GM12878 (cell line): Measurements from ENCODE around the gene ANKRD24. TPM values are rescaled to one million over a fixed set of nuclear protein-coding genes. Genes with fewer than 3 reads are reported as not detected.

ENCODE experiments used
- ATAC-seq: fragments of 200-7000 bp; cut with Tn5 transposase; 3 replicates; pipeline ENCODE4 v1.9.1; 2020; ENCODE audit warnings: mild to moderate bottlenecking, moderate library complexity
- BruUV-seq: library from RNA; stranded (reverse); fragments of 400-500 nt; replicated peaks from 2 replicates; lab custom pipeline; 2021; lab: Mats Ljungman, UMichigan
- CTCF ChIA-PET: fragments of 300-600 bp; sonication (Branson Sonifier 250); formaldehyde crosslinking; extraction: SDS; loops from one replicate; lab custom pipeline; 2021; ENCODE audit warnings: inconsistent platforms; lab: Yijun Ruan, JAX
- POLR2A ChIA-PET: fragments of 350-600 bp; formaldehyde crosslinking; extraction: SDS; loops from one replicate; lab custom pipeline; 2021; ENCODE audit warnings: inconsistent platforms; lab: Charles Lee
- RAD21 ChIA-PET: fragments of 300-600 bp; sonication (Branson Sonifier 250); formaldehyde crosslinking; loops from one replicate; lab custom pipeline; 2023; ENCODE audit warnings: antibody characterized with exemption; ENCODE audit not compliant: unreplicated experiment; lab: Charles Lee
- SMC1A ChIA-PET: fragments of 300-600 bp; sonication (Branson Sonifier 250); formaldehyde crosslinking; loops from one replicate; lab custom pipeline; 2023; ENCODE audit not compliant: unreplicated experiment, uncharacterized antibody; lab: Charles Lee
- DNase-seq: peaks from one replicate; pipeline ENCODE4 v3.0.0-alpha.2; 2011; ENCODE audit warnings: low read depth, low spot score
- FAIRE-seq: peaks from 3 replicates; lab custom pipeline; 2011; peaks lifted over from hg19 to GRCh38; lab: Jason Lieb, UNC
- H2AFZ ChIP-seq: 2 replicates; pipeline ENCODE4 v1.6.0; 2011; ENCODE audit warnings: low read depth, low read length, control low read depth; ENCODE audit not compliant: control insufficient read depth
- H3K27ac ChIP-seq: 2 replicates; pipeline ENCODE4 v1.5.1; 2011; ENCODE audit warnings: control low read depth; ENCODE audit not compliant: control insufficient read depth, insufficient read depth
- H3K27me3 ChIP-seq, 2 experiments: replicated peaks in 1 of 2; 2 replicates each; pipeline versions ENCODE4 v1.6.0 to v1.6.1; 2011; ENCODE audit warnings: low read length in 1 of 2; ENCODE audit not compliant: control insufficient read depth in 2 of 2, insufficient read depth in 2 of 2
- H3K36me3 ChIP-seq, 2 experiments: 2 replicates each; pipeline ENCODE4 v1.5.1; 2011; ENCODE audit warnings: low read length in 1 of 2; ENCODE audit not compliant: control insufficient read depth in 2 of 2, insufficient read depth in 2 of 2
- H3K4me1 ChIP-seq: 2 replicates; pipeline ENCODE4 v1.6.1; 2011; ENCODE audit warnings: mild to moderate bottlenecking, low read length, moderate library complexity, mixed read lengths; ENCODE audit not compliant: control insufficient read depth, insufficient read depth
- H3K4me2 ChIP-seq: 2 replicates; pipeline ENCODE4 v1.6.0; 2011; ENCODE audit warnings: control low read depth; ENCODE audit not compliant: control insufficient read depth, insufficient read depth
- H3K4me3 ChIP-seq: fragments of 200-600 bp; sonication (generic); 2 replicates; pipeline ENCODE4 v1.5.1; 2016
- H3K79me2 ChIP-seq: 2 replicates; pipeline ENCODE4 v1.6.0; 2011; ENCODE audit warnings: low read length; ENCODE audit not compliant: control insufficient read depth, insufficient read depth
- H3K9ac ChIP-seq: 2 replicates; pipeline ENCODE4 v1.8.0; 2011; ENCODE audit warnings: low read length, control low read depth, mixed read lengths; ENCODE audit not compliant: control insufficient read depth, insufficient read depth
- H3K9me3 ChIP-seq: replicated peaks from 3 replicates; pipeline ENCODE4 v1.5.1; 2011; ENCODE audit warnings: mild to moderate bottlenecking, low read length; ENCODE audit not compliant: control insufficient read depth, insufficient read depth
- H4K20me1 ChIP-seq: 2 replicates; pipeline ENCODE4 v1.6.0; 2011; ENCODE audit not compliant: control insufficient read depth, insufficient read depth
- ETV6 ChIP-seq, 2 experiments: fragments of 450-650 bp in 1 of 2; IDR thresholded peaks in 1 of 2; conservative IDR thresholded peaks in 1 of 2; 2 replicates each; pipeline ENCODE4 v1.6.1; 2014; ENCODE audit warnings: antibody characterized with exemption in 1 of 2, borderline replicate concordance in 1 of 2, low read depth in 1 of 2, mild to moderate bottlenecking in 1 of 2, moderate library complexity in 1 of 2
- HDGF ChIP-seq: fragments of 450-650 bp; IDR thresholded peaks from 2 replicates; pipeline ENCODE4 v1.6.1; 2016; ENCODE audit warnings: antibody characterized with exemption
- MEF2A ChIP-seq: IDR thresholded peaks from 2 replicates; pipeline ENCODE4 v1.6.1; 2011; ENCODE audit warnings: low read depth, mild to moderate bottlenecking, low read length, moderate library complexity; ENCODE audit not compliant: insufficient read depth
- NBN ChIP-seq: fragments of 450-650 bp; IDR thresholded peaks from 2 replicates; pipeline ENCODE4 v1.6.1; 2016
- YBX1 ChIP-seq: fragments of 450-650 bp; IDR thresholded peaks from 2 replicates; pipeline ENCODE4 v1.6.1; 2016; ENCODE audit warnings: antibody characterized with exemption
- WGBS: methylation state at CpG from one replicate; pipeline ENCODE4 v1.1.6; 2016; ENCODE audit warnings: low lambda C conversion rate; ENCODE audit not compliant: insufficient replicate concordance, insufficient coverage; ENCODE audit errors: missing lambda C conversion rate; 5-methylcytosine and 5-hydroxymethylcytosine counted together
- in situ Hi-C: fragments of 300-500 bp; cut with MboI; formaldehyde crosslinking; loops from 9 replicates; pipeline ENCODE4 v1.14.3; 2018; ENCODE audit warnings: mixed read lengths
- intact Hi-C: fragments of 100-400 bp; cut with micrococcal nuclease; formaldehyde crosslinking; loops from one replicate; pipeline ENCODE4 v1.14.2; 2022; ENCODE audit not compliant: unreplicated experiment
- polyA plus RNA-seq, 11 experiments: library from polyadenylated mRNA; depleted of rRNA in 4 of 11; unstranded in 6 of 11; stranded (reverse) in 5 of 11; fragments of >200 nt; fragmentation: Nextera tagmentation in 4 of 11; fragmentation: Illumina TruSeq in 1 of 11; extraction: Ambion mirVana in 4 of 11; extraction: Trizol in 1 of 11; gene quantifications; 1 replicate in 1 of 11; 2 replicates in 10 of 11; pipeline versions ENCODE4 v1.2.1 to v1.2.3, GENCODE V29; 2011 to 2016; ENCODE audit warnings: inconsistent platforms in 2 of 11, missing spikeins in 2 of 11, low read depth in 1 of 11
- total RNA-seq, 4 experiments: library from RNA; depleted of rRNA in 3 of 4; stranded (reverse); fragments of >200 nt in 3 of 4; fragmentation: Illumina TruSeq in 1 of 4; extraction: Trizol in 1 of 4; gene quantifications; 2 replicates each; pipeline versions ENCODE4 v1.2.1 to v1.2.3, GENCODE V29; 2013 to 2021
- TF ChIP-seq, protein P1 (sequence below): IDR thresholded peaks from 2 replicates; pipeline ENCODE4 v1.6.1; 2012; ENCODE audit warnings: improper control_type of control experiment, low read depth, low read length; ENCODE audit not compliant: insufficient replicate concordance
- TF ChIP-seq, protein P2 (sequence below): fragments of 450-650 bp; IDR thresholded peaks from 2 replicates; pipeline ENCODE4 v1.6.1; 2017; ENCODE audit warnings: mild to moderate bottlenecking
- TF ChIP-seq, protein P3 (sequence below): fragments of 150-350 bp; IDR thresholded peaks from 2 replicates; pipeline ENCODE4 v1.6.1; 2016; ENCODE audit warnings: low read depth, low read length
- TF ChIP-seq, protein P4 (sequence below): fragments of 450-650 bp; IDR thresholded peaks from 2 replicates; pipeline ENCODE4 v1.6.1; 2016; ENCODE audit warnings: mild to moderate bottlenecking

Gene ANKRD24
- total and polyA plus RNA-seq, 10 of the 15 experiments (the other 5 are each of a cell fraction or from before 2014, with no cell fraction given) = 0.02 to 0.59 (median 0.35) TPM; not detected in 1

DNA sequence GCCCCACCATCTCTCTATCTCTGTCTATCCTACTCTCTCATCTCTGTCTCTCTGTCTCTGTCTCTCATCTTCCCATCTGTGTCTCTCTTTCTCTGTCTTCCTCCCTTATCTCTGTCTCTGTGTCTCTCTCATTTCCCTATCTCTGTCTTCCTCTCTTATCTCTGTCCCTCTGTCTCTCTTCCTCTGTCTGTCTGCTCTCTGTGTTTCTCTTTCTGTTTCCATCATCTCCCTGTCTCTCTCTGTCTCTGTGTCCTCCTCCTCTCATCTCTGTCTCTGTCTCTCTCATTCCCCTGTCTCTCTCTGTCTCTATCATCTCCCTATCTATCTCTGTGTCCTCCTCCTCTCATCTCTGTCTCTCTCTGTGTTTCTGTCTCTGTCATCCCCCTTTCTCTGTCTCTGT, 45.3 kb downstream of the ANKRD24 start (continued):
- TF ChIP-seq, protein P1, sequence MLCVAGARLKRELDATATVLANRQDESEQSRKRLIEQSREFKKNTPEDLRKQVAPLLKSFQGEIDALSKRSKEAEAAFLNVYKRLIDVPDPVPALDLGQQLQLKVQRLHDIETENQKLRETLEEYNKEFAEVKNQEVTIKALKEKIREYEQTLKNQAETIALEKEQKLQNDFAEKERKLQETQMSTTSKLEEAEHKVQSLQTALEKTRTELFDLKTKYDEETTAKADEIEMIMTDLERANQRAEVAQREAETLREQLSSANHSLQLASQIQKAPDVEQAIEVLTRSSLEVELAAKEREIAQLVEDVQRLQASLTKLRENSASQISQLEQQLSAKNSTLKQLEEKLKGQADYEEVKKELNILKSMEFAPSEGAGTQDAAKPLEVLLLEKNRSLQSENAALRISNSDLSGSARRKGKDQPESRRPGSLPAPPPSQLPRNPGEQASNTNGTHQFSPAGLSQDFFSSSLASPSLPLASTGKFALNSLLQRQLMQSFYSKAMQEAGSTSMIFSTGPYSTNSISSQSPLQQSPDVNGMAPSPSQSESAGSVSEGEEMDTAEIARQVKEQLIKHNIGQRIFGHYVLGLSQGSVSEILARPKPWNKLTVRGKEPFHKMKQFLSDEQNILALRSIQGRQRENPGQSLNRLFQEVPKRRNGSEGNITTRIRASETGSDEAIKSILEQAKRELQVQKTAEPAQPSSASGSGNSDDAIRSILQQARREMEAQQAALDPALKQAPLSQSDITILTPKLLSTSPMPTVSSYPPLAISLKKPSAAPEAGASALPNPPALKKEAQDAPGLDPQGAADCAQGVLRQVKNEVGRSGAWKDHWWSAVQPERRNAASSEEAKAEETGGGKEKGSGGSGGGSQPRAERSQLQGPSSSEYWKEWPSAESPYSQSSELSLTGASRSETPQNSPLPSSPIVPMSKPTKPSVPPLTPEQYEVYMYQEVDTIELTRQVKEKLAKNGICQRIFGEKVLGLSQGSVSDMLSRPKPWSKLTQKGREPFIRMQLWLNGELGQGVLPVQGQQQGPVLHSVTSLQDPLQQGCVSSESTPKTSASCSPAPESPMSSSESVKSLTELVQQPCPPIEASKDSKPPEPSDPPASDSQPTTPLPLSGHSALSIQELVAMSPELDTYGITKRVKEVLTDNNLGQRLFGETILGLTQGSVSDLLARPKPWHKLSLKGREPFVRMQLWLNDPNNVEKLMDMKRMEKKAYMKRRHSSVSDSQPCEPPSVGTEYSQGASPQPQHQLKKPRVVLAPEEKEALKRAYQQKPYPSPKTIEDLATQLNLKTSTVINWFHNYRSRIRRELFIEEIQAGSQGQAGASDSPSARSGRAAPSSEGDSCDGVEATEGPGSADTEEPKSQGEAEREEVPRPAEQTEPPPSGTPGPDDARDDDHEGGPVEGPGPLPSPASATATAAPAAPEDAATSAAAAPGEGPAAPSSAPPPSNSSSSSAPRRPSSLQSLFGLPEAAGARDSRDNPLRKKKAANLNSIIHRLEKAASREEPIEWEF = no peak
- peak; percentile 86 for TF ChIP-seq YBX1
- peak; percentile 85 for TF ChIP-seq NBN
- 0 out of 4 replicates have a peak, but pooled peaks of 1 of the 2 experiments have one; percentile 19 for TF ChIP-seq ETV6 (conservative IDR thresholded peaks at IDR 0.05 in 1 of 2, IDR thresholded peaks at IDR 0.05 in 1 of 2; ENCODE audit: borderline replicate concordance in 1 of 2, low read depth in 1 of 2)
- TF ChIP-seq MEF2A = no peak

DNA sequence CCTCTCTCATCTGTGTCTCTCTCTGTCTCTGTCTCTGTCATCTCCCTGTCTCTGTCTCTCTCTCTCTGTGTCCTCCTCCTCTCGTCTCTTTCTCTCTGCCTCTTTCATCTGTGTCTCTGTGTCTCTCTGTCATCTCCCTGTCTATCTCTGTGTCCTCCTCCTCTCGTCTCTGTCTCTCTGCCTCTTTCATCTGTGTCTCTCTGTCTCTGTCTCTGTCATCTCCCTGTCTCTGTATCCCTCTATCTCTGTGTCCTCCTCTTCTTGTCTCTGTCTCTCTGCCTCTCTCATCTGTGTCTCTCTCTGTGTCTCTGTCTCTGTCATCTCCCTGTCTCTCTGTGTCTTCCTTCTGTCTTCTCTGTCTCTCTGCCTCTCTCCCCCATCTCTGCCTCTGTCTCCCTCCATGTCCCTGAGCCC, 46.3 kb downstream of the ANKRD24 start:
- Histone ChIP-seq H2AFZ (peak overlapping the region; percentile 83), H3K36me3 (no peaks in the 10 kb centered on the region; a peak in 1 of 4 replicates), H3K27me3 (no peaks in the 10 kb centered on the region), H3K9ac (peak overlapping the region; percentile 95), H3K4me3 (peak overlapping the region; percentile 93), H3K79me2 (peaks cover 53% of the 10 kb centered on the region), H3K27ac (peak overlapping the region; percentile 99), H3K4me2 (peak overlapping the region; percentile 75), H4K20me1 (no peaks in the 10 kb centered on the region), H3K4me1 (peaks cover 24% of the 10 kb centered on the region), H3K9me3 (no peaks in the 10 kb centered on the region)
- ChIA-PET SMC1A (interaction anchor here (1.4 to 2.1 kb wide), 3 partner anchors 14 to 241 kb away, joined by 4 to 5 read pairs (median 5); no protein-coding TSS in a partner anchor), CTCF (interaction anchor here (1.0 to 1.6 kb wide), 4 partner anchors 10 to 243 kb away, joined by 3 to 6 read pairs (median 5); no protein-coding TSS in a partner anchor), POLR2A (interaction anchor here (0.8 to 6.0 kb wide), 9 partner anchors 7 to 466 kb away, joined by 3 to 45 read pairs (median 7); partner anchors contain the start of gene ZBTB7A), RAD21 (interaction anchor here (1.5 kb wide), 1 partner anchor 16 kb away, joined by 3 read pairs; no protein-coding TSS in a partner anchor)
- TSS peak; percentile 87 for BruUV-seq
- FAIRE-seq (no peak), ATAC-seq (no peak), DNase-seq (no peak)
- WGBS = 3% methylated on average over 2 of the region's 2 CpGs
- in situ Hi-C loops = no loop called here
- intact Hi-C loops = loop anchor here (2.0 kb wide), 2 partner anchors 14 to 18 kb away; partner anchors contain the start of gene YJU2
- TF ChIP-seq, protein P2, sequence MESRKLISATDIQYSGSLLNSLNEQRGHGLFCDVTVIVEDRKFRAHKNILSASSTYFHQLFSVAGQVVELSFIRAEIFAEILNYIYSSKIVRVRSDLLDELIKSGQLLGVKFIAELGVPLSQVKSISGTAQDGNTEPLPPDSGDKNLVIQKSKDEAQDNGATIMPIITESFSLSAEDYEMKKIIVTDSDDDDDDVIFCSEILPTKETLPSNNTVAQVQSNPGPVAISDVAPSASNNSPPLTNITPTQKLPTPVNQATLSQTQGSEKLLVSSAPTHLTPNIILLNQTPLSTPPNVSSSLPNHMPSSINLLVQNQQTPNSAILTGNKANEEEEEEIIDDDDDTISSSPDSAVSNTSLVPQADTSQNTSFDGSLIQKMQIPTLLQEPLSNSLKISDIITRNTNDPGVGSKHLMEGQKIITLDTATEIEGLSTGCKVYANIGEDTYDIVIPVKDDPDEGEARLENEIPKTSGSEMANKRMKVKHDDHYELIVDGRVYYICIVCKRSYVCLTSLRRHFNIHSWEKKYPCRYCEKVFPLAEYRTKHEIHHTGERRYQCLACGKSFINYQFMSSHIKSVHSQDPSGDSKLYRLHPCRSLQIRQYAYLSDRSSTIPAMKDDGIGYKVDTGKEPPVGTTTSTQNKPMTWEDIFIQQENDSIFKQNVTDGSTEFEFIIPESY = peak; percentile 46; the same call in 1 of the 2 replicates
- TF ChIP-seq, protein P3, sequence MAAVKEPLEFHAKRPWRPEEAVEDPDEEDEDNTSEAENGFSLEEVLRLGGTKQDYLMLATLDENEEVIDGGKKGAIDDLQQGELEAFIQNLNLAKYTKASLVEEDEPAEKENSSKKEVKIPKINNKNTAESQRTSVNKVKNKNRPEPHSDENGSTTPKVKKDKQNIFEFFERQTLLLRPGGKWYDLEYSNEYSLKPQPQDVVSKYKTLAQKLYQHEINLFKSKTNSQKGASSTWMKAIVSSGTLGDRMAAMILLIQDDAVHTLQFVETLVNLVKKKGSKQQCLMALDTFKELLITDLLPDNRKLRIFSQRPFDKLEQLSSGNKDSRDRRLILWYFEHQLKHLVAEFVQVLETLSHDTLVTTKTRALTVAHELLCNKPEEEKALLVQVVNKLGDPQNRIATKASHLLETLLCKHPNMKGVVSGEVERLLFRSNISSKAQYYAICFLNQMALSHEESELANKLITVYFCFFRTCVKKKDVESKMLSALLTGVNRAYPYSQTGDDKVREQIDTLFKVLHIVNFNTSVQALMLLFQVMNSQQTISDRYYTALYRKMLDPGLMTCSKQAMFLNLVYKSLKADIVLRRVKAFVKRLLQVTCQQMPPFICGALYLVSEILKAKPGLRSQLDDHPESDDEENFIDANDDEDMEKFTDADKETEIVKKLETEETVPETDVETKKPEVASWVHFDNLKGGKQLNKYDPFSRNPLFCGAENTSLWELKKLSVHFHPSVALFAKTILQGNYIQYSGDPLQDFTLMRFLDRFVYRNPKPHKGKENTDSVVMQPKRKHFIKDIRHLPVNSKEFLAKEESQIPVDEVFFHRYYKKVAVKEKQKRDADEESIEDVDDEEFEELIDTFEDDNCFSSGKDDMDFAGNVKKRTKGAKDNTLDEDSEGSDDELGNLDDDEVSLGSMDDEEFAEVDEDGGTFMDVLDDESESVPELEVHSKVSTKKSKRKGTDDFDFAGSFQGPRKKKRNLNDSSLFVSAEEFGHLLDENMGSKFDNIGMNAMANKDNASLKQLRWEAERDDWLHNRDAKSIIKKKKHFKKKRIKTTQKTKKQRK = no peak
- TF ChIP-seq HDGF (peak; percentile 100), MEF2A (no peak)
- TF ChIP-seq, protein P4, sequence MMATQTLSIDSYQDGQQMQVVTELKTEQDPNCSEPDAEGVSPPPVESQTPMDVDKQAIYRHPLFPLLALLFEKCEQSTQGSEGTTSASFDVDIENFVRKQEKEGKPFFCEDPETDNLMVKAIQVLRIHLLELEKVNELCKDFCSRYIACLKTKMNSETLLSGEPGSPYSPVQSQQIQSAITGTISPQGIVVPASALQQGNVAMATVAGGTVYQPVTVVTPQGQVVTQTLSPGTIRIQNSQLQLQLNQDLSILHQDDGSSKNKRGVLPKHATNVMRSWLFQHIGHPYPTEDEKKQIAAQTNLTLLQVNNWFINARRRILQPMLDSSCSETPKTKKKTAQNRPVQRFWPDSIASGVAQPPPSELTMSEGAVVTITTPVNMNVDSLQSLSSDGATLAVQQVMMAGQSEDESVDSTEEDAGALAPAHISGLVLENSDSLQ = peak; percentile 40; the same call in 1 of the 2 replicates
